Forelimb muscle (tissue), 1 donor: ENCODE results near the gene HENMT1. TPM values are rescaled to one million over a fixed set of nuclear protein-coding genes. Genes with fewer than 3 reads are reported as not detected.
"Not testable (repeated sequence)": the region's sequence is repeated elsewhere in the genome, so short reads cannot be mapped to it uniquely, and the experiment has no call there.

Experiments used
- DNase-seq: peaks from one replicate; pipeline ENCODE4 v3.0.0-alpha.2; 2013; ENCODE audit warnings: low read depth
- polyA plus RNA-seq: library from polyadenylated mRNA; unstranded; fragments of 120-200 nt; gene quantifications from one replicate; pipeline ENCODE4 v1.2.1, GENCODE V29; 2013; ENCODE audit not compliant: insufficient read length

Gene HENMT1
- polyA plus RNA-seq, 1 donor: 21.4 TPM

DNA sequence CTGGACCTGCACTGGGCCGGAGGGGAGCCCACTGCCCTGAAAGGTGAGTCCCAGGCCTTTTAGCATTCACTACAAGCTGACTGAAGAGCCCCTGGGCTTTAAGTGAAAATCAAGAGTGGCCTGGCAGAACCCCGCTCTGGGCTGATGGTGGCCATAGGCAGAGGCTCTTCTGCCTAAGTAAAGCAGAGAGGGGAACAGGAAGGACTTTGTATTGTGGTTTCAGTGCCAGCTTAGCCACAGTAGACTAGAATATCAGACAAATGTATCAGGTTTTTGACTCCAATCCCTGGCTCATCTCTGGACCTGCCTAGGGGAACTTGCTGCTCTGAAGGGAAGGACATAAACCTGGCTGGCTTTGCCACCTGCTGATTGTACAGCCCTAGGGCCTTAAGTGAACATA lies 10.2 kb upstream of the HENMT1 start:
- no peak for DNase-seq

DNA sequence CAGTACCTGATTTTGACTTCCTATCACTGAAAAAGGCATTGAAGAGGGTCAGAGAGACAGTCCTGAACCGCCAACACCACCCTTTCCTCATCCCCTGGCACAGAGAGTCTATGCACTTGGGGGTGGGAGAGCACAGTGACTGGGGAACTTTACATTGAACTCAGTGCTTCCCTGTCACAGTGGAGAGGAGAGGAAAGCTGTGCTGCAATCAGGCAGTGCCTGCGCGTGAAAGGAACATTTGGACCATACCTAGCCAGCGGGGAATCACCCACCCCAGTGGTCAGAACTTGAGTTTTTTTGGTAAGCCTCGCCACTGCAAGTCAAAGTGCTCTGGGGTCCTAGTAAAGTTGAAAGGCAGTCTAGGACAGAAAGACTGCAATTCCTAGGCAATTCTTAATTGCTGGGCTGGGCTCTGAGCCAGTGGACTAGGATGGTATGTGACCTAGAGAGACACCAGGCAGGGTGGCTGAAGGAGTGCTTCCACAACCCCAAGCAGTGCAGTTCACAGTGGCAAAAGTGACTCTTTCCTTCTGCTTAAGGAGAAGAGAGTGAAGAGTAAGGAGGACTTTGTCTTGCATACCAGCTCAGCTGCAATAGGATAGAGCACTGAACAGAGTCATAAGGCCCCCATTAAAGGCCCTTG lies 9.4 kb upstream of the HENMT1 start:
- DNase-seq: no peak

DNA sequence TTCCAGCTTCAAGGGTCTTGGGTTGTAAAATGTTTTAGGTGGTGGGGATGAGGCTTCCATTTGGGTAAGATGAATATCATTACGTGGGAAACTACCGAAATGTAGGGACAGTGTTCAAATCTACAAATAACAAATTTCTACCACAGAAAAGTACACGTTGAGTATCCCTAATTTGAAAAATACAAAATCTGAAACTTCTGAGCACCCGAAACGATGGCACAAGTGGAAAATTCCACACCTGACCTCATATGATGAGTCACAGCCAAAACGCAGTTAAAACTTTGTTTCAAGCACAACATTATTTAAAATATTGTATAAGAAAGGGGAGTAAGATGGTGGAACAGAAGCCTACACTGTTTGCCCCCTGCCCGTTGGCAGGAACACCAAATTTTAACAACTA lies 8.8 kb upstream of the HENMT1 start:
- no peak for DNase-seq

DNA sequence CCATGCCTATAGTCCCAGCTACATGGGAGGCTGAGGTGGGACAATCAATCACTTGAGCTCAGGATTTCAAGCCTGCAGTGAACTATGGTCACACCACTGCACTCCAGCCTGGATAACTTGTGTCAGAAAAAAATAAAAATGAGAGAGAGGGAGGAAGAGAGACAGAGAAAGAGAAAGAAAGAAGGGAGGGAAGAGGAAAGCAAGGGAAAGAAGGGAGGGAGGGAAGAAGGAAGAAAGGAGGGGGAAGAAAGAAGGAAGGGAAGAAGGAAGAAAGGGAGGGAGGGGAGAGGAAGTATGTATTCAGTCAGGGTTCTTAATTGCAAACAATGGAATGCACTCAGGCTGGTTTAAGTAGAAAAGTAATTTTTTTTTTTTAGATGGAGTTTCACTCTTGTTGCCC lies 7.9 kb upstream of the HENMT1 start:
- DNase-seq: no peak

DNA sequence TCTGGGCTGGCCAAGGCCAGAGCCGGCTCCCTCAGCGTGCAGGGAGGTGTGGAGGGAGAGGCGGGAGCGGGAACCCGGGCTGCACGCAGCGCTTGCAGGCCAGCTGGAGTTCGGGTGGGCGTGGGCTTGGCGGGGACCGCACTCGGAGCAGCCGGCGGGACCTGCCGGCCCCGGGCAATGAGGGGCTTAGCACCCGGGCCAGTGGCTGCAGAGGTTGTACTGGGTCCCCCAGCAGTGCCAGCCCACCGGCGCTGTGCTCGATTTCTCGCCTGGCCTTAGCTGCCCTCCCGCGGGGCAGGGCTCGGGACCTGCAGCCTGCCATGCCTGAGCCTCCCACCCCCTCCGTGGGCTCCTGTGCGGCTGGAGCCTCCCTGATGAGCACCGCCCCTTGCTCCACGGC lies 6.5 kb upstream of the HENMT1 start:
- DNase-seq: not testable (repeated sequence)

DNA sequence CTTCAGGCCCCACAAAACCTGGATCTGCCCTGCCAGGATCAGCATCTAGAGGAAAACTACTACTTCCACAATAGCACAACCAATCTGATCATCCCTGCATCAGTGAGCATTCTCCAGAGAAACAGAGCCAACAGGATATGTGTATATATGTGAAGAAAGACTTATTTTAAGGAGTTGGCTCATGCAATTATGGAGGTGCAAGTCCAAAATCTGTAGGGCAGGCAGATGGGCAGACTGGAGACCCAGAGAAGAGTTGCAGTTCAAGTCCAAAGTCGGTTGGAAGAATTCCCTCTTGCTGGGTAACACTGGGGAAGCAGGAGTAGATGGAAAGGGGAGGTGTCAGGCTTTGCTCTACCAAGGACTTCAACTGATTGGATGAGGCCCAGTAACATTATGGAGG lies 4.9 kb upstream of the HENMT1 start:
- DNase-seq: no peak

DNA sequence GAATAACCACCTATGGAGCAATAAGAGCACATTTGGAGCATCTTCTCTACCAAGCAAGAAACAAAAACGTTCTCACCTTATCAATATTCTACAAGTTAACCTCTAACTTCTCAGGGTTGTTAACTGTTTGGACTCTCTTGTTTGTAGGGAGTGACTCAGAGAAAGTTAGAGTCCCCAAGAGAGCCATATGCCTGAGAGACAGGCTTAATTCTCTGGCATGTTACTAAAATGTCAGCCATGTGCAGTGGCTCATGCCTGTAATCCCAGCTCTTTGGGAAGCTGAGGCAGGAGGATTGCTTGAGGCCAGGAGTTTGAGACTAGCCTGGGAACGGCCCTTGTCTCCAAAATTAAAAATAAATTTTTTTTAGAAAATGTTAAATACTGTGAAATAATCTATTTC lies 4.2 kb upstream of the HENMT1 start:
- DNase-seq: no peak

DNA sequence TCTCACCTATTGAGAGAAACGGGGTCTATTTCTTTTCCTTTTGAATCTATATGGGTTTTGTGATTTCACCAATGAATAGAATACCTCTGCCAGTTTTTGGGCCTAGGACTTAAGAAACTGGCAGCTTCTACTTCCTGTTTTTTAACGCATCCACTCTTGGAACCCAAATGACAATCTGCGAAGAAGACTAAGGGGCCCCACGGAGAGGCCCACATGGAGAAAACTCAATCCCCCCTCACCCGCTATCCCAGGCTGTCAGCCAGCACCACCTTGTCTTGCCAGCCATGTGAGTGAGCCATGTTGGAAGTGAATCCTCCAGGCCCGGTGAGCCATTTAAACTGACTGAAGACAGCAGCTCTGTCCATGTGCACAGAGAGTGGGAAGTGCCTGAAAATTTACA lies 3.6 kb upstream of the HENMT1 start:
- DNase-seq: no peak

DNA sequence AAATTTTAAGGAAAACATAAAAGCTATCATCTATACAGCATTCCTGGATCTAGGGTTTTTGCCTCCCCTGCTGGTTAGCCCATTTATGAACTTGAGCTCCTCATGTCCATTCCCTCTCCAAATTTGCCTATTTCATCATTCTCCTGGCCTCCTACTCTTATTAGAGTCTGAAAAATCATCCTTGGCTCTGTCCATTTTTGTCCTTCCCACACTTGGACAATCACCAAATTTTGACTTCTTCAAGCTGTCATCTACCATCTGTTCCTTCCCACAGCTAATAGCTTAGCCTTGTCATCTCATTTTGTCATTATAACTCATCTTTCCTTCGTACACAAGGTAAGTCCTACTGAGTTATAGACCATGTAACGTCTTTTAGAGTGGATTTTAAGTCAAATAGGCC lies 2.2 kb upstream of the HENMT1 start:
- no peak for DNase-seq

DNA sequence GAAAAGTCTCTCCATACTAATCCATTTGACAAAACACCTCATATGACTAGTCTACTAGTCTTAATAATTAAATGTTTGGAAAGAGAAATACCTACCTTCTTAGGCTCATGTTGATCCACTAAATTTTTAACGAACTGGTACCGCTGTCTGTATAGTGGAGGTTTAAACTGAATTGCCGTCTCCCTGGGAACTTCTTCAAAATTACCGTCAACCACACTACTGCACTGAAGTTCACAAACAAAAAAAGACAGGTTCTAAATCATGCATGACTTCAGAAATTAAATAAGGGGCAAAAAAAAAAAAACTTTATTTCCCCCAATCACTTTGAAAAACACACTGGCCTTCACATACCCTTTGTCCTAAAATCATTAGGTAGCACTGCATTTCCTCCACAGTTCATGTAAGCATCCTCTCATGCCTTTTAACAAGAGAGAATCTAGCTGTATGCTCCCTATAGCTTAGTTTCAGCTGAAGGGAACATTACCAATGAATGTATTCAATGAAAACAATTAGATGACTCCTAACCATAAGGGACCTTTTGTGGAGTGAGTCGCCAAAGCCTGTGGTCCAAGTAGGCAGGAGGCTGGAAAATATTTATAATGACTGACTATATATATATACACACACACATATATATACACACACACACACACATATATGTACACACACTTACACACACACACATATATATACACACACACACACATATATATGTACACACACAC lies 3.4 kb downstream of the HENMT1 start:
- DNase-seq: no peak

DNA sequence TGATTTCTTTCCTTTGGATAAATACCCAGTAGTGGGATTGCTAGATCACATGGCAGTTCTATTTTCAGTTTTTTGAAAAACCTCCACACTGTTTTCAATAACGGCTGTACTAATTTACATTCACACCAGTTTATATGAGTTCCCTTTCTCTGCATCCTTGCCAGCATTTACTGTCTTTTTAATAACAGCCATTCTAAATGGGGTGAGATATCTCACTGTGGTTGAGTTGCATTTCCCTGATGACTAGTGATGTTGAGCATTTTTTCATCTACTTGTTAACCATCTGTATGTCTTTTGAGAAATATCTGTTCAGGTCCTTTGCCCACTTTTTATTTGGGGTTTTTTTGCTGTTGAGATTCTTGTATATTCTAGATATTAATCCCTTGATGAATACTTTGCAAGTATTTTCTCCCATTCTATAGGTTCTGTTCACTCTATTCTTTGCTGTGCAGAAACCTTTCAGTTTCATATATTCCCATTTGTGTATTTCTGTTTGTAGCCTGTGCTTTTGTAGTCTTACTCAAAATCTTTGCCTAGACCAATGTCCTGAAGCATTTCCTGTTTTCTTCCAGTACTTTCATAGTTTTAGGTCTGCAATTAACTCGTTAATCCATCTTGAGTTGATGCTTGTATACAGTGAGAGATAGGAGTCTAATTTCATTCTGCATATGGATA lies 7.3 kb downstream of the HENMT1 start:
- no peak for DNase-seq

DNA sequence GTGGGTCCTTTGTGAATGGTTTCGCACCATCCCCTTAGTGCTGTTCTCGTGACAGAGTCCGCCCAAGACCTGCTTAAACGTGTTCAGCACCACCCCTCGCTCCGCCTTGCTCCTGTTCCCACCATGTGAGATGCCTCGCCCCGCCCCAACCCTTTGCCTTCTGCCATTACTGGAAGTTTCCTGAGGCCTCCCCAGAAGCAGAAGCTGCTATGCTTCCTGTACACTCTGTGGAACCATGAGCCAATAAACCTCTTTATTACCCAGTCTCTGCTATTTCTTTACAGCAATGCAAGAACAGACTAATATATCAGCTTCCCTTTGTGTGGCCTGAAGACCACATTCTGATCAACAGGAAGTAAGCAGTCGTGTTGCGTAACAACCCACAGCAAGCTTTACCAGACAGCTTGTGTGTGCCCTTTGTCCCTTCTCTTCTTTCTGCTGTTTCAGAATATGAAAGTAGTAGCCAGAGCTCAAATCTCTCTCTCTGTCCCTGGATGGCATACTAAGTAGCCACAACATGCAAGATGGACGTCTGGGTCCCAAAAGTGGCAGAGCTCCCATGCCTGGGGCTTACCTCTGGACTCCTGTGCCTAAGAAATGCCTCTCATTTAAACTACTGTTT lies 14.1 kb downstream of the HENMT1 start:
- peak; percentile 45 for DNase-seq

DNA sequence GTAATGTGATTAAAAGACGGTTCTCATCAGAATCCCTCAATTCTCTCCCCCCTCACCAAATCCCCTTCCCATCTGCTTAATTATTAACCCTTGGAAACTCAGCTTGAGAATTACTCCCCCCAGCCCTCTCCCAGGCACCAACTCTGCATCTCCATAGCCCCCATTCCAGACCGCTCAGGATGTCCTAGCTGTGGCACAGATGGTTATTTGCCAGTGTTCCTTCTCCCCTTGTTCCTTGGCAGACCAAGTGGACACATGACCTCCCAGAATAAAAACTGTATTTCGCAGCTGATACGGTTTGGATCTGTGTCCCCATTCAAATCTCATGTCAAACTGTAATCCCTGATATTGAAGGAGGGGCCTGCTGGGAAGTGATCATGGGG lies 14.6 kb downstream of the HENMT1 start:
- DNase-seq: no peak

DNA sequence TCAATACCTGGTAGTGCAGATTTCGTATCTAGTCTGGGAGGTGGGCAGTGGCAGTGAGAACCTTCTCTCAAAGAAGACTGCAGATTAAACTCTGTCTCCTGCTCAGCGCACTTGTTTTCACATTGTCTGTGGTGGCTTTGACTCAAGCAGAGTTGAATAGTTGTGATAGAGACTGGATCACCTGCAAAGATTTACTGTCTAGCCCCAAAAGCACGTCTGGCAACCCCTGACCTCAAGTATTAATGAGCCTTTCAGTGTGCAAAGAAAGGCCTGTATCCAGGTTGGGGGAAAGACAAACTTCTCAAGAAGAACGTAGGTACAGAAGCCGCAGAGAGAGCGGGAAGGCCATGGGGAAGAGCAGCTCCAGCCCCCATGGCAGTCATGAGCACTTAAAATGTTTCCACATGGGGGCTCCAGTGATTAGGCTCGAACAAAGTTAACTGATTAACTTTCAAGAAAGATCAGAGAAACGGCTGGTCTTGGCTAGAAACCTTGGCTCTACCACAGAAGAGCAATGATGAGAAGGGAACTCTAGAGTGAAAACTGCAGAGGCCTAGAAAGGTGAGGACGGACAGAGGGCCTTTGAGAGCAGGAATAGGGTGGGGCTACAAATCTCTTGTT lies 15.2 kb downstream of the HENMT1 start:
- DNase-seq: no peak

DNA sequence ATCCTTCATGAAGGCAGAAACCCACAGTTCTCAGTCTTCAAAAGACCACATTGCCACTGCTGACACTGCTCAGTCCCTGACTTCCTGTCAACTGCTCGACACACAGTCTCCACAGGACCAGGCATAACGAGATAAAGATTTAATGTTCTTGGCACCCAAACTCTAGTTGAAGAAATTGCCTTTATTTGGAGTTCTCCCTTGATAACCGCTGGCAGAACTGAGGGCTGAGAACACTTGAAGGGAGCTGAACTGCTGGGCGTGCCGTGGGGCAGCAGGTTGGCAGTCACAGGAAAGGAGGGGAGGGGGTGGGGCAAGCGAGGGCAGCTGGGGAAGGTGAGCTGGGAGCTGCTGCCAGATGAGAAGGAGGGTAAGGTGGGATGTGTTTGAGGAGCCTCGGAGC lies 15.9 kb downstream of the HENMT1 start:
- no peak for DNase-seq

DNA sequence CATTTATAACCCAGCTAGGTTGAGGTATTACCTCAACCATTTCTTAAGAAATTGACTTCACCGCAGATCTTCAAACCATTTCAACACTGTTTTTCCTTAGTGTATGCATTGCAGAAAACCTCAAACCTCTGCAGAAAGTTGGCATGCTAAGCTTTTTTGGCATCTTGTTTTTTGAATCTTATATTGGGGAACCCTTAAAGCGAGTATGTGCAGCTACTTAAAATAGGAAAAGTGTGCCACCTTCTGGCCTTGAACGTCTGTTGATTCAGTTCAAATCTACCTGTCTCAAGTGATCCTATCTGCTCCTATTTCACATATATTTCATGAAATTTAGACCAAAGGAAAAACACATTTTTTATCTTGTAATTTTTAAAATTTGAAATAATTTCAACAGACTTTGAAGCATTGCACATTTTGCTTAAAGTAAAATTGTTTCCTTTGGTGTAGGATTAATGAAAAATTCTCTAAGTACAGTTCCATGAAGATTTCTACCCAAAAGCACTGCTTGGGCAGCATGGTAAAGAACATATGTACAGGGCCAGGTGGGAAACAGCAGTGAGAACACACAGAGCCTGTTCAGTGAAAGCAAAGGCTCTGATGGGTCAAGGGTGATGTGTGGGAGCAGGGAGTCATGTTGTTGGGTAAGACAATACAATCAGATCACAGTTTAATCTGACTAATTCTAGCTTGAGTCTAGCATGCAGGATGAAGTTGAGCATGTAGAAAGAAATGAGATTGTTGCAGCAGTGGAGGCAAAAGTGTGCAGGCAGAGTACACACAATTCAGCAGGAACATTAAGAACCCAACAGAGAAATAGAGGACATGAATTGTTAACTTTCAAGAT lies 17.2 kb downstream of the HENMT1 start:
- peak; percentile 46 for DNase-seq

DNA sequence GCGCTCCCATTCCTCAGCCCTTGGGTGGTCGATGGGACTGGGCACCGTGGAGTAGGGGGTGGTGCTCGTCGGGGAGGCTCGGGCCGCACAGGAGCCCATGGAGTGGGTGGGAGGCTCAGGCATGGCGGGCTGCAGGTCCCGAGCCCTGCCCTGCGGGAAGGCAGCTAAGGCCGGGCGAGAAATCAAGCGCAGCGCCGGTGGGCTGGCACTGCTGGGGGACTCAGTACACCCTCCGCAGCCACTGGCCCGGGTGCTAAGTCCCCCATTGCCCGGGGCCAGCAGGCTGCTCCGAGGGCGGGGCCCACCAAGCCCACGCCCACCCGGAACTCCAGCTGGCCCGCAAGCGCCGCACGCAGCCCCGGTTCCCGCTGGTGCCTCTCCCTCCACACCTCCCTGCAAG lies 20.0 kb downstream of the HENMT1 start:
- not testable (repeated sequence) for DNase-seq

DNA sequence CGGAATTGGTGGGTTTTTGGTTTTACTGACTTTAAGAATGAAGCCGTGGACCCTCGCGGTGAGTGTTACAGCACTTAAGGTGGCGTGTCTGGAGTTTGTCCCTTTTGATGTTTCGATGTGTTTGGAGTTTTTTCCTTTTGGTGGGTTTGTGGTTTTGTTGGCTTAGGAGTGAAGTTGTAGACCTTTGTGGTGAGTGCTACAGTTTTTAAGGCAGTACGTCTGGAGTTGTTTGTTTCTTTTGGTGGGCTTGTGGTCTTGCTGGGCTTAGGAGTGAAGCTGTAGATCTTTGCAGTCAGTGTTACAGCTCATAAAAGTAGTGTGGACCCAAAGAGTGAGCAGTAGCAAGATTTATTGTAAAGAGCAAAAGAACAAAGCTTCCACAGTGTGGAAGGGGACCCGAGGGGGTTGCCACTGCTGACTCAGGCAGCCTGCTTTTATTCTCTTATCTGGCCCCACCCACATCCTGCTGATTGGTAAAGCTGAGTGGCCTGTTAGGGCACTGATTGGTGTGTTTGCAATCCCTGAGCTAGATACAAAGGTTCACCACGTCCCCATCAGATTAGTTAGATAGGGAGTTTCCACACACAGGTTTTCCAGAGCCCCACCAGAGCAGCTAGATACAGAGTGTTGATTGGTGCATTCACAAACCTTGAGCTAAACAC lies 20.9 kb downstream of the HENMT1 start:
- no peak for DNase-seq

DNA sequence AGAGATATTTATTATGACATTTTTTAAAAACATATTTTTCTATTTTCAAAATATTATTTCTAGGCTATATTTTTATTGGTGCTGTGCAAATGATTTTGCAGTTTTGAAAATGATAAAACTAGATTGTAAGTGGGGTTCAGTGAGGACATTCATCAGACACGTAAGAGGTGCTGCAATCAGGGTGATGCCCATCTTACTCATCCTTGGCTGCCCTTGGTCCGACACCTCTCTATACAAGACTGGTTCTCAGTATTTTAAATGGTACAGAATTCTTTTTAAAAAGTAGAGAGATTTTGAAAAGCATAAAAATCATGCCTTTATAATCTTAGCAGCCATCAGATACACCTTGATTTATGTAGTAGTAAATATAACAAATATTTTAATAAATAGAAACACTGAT lies 24.0 kb downstream of the HENMT1 start:
- DNase-seq: no peak

DNA sequence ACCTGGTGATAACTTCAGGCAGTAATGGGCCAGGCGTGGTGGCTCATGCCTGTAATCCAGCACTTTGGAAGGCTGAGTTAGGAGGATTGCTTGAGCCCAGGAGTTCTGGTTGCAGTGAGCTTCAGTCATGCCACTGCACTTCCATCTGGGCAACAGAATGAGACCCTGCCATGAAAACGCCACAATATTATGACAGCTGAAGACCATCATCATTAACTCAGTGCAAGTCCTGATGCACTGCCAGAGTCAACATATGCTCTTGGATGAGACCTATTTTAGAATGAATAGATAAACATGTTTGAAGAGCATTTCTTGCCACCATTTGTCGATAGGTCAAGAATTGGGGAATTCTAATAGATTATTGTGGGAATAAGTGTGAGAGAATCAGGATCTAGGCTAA lies 26.4 kb downstream of the HENMT1 start:
- DNase-seq: no peak

DNA sequence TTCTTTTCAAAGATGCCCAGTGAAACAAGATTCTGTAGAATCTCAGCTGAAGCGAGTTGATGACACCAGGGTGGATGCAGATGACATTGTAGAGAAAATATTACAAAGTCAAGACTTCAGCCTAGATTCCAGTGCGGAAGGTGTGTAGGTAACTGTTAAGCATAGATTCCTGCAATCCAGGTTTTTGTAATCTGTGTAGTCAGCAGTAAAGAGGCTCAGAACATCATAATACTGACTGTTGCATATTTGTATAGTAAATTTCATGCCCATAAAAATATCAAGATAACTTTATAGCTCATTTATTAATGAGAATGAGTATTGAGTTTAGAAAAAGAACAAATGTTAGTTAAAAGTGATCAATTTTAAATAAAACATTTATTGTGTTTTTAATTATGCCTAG lies 32.2 kb downstream of the HENMT1 start:
- DNase-seq: no peak
